HG02798 (cell line): ENCODE measurements around the gene CRYBB1.

Experiments used
- ATAC-seq: cut with Tn5 transposase; IDR thresholded peaks from one replicate; pipeline ENCODE4 v1.9.1; 2021; ENCODE audit warnings: mild to moderate bottlenecking; ENCODE audit not compliant: unreplicated experiment, poor library complexity

CRYBB1 gene

DNA sequence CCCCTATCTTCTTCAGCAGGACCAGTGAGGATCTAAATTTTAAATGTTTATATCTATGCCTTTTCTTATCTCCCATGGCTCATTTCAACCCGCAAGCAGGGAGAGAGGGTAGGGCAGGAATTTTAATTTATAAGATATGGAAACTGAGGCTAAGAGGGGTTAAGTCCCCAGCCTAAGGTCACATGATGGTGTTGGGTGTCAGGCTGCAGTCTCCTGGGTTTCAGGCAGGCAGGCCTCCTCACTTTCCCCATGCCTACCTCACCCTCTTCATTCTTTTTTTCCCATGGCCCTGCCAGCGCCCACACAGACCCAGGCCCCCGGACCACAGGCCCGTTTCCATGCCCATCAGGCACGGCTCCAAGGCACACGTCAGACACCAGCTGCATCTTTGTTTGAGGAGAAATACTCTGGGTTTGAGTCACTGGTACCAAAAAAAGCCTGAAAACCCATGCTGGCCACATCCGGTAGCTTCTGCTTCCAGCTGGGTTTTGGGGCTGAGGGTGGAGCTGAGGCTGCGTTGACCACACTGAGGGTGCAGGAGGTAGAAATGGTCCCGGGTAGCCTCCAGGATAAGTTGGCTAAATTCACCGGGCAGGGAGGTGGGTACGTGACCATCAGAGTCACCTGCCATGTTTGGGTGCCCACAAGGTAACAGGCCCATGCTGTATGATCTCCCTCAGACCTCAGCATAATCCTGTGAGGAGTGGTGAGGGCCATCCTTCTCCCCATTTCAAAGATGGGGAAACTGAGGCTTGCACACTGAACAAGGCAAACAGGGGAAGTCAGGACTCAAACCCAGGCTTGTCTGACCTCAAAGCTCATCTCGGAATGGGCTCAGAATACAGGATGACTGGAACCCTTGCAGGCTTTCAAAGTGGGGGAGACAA, 7.5 kb downstream of the CRYBB1 start:
- ATAC-seq: peak; percentile 85

DNA sequence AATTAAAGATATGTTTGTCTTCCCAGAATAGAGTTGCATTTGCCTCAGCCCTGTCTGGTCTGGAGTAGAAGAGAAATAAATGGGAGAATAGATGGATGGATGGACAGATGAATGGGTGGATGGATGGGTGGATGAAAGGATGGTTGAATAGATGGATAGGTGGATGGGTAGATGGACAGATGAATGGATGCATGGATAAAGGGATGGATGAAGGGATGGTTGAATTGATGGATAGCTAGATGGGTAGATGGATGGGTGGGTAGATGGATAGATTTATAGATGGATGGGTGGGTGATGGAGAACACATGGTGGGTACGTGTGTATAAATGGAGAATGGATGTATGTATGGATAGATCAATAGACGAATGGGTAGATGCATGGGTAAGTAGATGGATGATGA, 8.5 kb downstream of the CRYBB1 start:
- no peak for ATAC-seq

GRCh38 chr22:26608129-26608528, 9.7 kb downstream of the CRYBB1 start:
- ATAC-seq: no peak

GRCh38 chr22:26606611-26607010, 11.2 kb downstream of the CRYBB1 start:
- no peak for ATAC-seq

DNA sequence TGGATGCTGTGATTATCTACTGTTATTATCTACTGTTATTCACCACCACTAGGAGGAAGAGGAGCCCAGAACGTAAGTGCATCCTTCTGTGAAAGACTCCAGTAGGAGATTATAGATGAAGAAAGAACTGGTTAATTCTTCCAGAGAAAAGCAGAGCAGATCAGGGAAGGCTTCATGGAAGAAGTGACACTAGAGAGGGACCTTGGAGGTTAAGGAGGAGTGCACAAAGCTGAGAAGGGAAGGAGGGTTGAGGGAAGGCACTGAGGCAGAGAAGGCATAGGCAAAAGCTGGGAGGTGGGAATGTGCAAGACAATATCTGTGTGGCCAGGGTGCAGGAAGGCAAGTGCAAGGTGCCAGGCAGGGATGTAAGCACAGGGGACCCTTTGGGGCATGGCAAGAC, 13.5 kb downstream of the CRYBB1 start:
- ATAC-seq: no peak

GRCh38 chr22:26602127-26602526, 15.7 kb downstream of the CRYBB1 start:
- ATAC-seq: no peak

DNA sequence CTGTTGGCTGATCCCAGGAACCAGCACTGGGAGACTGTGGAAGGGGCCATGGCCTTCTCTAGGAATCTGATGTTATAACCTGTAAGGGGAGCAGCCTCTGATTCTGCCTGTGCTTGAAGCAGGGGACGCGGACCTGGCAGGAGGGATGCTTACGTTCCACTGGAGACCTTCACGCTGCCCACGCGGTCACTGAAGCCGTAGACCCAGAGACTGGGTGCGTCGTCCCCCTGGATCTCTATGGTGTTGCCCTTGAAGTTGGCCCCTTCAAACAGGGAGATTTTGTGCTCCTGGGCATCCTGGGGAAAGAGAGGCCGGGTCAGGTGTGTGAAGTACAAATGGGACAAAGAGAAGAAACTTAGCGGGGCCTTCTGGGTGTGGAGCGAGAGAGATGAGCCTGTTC, 16.1 kb downstream of the CRYBB1 start:
- no peak for ATAC-seq

DNA sequence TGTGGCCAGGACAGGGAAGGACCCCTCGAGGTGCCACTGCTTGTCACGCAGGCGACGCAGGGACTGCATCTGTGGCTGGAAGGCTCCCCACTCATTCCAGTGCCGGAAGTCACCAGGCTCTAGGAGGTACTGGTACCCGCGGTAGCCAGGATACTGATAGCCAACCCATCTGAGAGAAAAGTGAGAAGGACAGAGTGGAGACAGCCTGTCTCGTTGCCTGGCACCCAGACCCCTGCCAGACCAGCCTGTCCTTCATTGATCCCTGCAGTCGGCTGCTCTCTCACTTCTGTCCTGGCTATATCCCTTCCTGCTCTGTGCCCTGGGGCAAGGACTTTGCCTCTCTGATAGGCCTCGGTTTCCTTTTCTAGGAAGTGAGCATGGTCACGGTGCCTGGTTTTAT, 18.3 kb downstream of the CRYBB1 start:
- ATAC-seq: no peak

DNA sequence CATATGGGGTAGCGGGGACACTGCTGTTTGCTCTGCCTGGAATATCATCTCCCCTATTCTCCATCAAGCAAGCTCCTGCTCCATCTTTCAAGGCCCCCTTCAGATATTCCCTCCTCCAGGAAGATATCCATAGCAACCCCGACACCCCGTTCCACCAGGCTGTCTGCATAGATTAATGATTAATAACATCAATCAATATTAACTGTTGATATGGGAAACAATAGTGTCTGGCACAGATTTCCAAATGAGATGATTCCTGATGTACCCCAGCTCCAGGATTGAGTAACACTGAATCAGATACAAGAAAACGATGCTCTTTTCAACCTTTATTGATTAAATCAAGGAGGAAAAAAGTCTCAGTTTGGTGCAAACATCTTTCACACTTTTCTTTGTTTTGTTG, 20.3 kb downstream of the CRYBB1 start:
- no peak for ATAC-seq

DNA sequence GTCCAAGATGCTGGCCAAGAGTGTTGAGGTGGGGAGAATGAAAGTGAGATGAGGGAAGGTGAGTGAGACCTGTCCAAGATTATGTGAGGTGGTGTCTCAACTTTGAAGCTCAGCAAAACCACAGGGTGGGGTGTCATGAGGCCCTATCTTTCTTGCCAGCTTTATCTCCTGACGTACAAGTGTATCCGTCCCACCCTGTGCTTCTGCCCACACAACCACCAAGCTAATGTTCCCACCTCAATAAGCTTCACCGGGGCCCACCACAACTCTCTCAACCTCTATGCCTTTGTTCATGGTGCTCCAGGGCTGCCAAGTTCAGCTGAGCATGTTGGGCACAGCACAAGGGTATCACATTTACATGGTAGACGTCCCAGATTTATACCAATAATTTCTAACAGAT, 20.8 kb downstream of the CRYBB1 start:
- no peak for ATAC-seq

GRCh38 chr22:26593763-26594162, 24.1 kb downstream of the CRYBB1 start:
- ATAC-seq: no peak

GRCh38 chr22:26592421-26592891, 25.4 kb downstream of the CRYBB1 start:
- no peak for ATAC-seq

- ATAC-seq: peak; percentile 82
Measured at GRCh38 chr22:26589845-26590736, 27.7 kb downstream of the CRYBB1 start, which contains the start of gene TPST2. Gene TPST2, minus strand, starts transcription at chr22:26590132. Its CDS starts 48,502 bp downstream, at chr22:26541630.

GRCh38 chr22:26589367-26589844, 28.4 kb downstream of the CRYBB1 start:
- ATAC-seq: peak; percentile 8

- ATAC-seq: no peak
Measured at GRCh38 chr22:26588729-26589366, 29.0 kb downstream of the CRYBB1 start.

DNA sequence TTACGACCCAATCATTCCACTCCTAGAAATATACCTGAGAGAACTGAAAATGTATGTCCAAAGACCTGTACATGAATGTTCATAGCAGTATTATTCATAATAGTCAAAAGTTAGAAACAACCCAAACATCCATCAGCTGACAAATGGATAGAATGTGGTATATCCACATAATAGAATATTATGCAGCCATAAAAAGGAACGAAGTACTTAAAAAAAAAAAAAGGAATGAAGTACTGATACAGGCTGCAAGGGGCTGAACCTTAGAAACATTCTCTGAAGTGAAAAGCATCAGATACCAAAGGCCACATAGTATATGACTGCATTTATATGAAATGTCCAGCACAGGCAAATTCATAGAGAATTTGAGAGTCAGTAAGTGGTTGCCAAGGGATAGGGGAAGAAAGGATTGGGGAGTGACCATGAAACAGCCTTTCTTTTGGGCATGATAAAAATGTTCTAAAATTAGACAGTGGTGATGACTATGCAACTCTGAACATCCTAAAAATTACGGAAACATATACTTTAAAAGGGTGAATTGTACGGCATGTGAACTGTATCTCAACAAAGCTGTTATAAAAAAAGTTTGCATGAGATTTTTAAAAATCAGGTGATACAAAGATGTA, 29.7 kb downstream of the CRYBB1 start:
- no peak for ATAC-seq

DNA sequence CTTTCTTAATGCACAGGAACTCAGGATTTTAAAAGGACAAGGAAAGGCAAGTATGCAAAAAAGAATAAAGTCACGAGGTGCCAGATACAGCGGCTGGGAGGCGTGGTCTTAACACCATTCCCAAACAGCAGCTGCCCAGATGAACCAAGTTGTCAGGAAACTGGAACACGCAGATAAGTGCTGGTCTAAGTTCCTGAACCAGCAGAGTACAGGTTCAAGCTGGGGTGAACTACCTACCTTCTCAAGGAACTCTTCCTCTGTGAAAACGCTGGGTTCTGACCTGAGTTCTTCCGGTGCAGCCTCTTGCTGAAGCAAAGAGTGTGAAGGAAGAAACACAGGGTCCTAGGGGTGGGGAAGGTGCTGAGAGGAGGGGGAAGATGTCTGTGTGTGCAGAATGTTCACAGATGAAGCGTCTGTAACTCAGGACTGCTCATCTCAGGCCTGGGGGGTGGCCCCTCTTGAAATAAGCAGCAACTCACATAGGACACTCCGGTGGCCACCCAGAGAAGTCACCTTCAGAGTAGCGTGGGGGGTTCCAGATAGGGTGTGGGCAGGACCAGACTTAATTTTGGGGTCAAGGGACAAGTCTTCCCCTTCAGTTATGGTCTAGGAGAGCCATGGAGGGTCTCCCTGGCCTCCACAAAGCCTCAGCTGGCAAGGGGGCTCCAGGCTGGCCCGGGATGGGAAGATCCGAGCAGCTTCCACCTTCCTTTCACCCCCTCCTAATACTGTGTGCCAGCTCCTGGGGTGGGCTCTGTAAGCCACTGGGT, 31.1 kb downstream of the CRYBB1 start:
- ATAC-seq: no peak

- no peak for ATAC-seq
Measured at GRCh38 chr22:26585104-26585790, 32.6 kb downstream of the CRYBB1 start.

DNA sequence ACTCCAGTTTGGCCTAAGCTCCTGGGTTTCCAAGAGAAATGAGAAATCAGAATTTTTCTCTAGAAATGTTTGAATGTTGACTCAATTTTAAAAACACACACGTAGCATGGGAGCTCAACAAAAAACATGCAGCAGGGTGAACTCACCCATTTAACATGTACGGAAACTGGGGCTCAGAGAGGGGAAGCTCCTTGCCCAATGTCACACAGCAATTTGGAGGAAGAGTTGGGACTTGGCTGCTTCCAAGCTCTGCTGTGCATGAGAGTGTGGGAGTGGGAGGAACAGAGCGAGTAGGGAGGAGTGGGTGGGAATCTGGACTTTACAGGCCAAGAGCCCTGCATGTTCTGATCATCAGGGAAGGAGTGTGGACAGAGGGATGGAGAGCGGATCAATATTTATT, 33.8 kb downstream of the CRYBB1 start:
- ATAC-seq: no peak
